Right hindlimb (tissue), 1 donor: Measurements from ENCODE around the gene RNF113B.

Experiments
- DNase-seq: peaks from one replicate; pipeline ENCODE4 v3.0.0-alpha.2; 2018

Gene RNF113B

DNA sequence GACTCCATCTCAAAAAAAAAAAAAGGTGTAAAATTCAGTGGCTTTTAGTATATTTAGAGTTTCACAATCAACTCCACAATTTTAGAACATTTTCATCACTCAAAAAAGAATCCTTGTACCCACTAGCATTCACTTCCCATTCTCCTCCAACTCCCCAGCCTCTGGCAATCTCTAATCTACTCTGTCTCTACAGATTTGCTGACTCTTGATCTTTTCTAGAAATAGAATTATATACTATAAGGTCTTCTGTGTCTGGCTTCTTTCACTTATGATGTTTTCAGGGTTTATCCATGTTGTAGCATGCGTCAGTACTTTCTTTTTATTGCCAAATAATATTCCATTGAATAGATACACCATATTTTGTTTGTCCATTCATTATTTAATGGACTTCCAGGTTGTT, 42.2 kb downstream of the RNF113B start:
- DNase-seq = no peak

DNA sequence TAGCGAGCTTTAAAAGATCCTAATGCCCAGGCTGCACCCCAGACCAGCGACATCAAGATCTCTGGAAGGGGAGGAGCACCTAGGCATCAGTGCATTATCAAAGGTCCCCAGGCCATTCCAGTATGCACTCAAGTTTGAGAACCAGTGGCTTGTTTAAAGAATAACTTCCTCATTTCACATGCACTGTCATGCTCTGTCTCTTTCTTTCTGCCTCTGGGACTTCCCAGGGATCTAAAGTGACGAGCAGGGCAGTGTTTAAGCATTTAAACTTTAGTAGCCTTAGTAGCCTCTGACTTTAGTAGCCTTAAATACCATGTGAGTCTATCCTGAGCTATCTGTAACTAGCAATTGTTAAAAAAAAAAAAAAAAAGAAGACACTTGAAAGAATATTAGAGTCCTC, 43.1 kb downstream of the RNF113B start:
- no peak for DNase-seq

DNA sequence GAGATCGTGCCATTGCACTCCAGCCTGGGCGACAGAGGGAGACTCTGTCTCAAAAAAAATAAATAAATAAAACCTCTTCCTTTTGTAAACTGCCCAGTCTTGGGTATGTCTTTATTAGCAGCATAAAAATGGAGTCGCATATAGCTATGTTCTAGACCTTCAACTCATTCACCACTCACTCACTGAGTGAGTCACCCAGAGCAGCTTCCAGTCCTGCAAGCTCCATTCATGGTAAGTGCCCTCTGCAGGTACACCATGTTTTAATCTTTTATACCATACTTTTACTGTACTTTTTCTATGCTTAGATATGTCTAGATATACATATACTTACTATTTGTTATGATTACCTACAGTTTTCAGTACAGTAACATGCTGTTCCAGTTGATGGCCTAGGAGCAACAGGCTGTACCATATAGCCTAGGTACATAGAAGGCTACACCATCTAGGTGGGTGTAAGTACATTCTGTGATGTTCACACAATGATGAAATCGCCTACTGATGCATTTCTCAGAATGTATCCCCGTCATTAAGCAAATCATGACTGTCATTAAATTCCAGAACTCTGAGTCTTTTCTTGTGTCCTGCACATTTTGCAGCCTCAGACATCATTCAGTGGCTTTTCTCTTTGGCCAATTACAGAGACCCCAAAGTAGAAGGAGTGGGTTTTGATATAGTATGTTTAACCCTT, 47.9 kb downstream of the RNF113B start:
- no peak for DNase-seq
